HEK293 (cell line): ENCODE measurements around the gene EPHA2.
A peak's percentile ranks its signal among the peaks of the same experiment; 100 is the strongest.

ENCODE experiments used
- CTCF ChIA-PET: fragments of 350-600 bp; formaldehyde crosslinking; extraction: SDS; loops from one replicate; lab custom pipeline; 2021; ENCODE audit warnings: antibody characterized with exemption; lab: Yijun Ruan, JAX
- POLR2A ChIA-PET: fragments of 300-600 bp; formaldehyde crosslinking; extraction: SDS; loops from one replicate; lab custom pipeline; 2020; ENCODE audit warnings: antibody characterized with exemption, inconsistent platforms; lab: Yijun Ruan, JAX
- H3K27ac ChIP-seq: fragments of 200-500 bp; sonication (Bioruptor generic); 2 replicates; pipeline ENCODE4 v1.5.1; 2014; ENCODE audit warnings: low read depth, low read length, control low read depth, inconsistent platforms; ENCODE audit errors: extremely low read depth
- H3K36me3 ChIP-seq, 2 experiments: fragments of 200-500 bp in 1 of 2; sonication (Bioruptor generic) in 1 of 2; 1 replicate in 1 of 2; 2 replicates in 1 of 2; pipeline ENCODE4 v1.5.1; 2014 to 2017; ENCODE audit warnings: inconsistent platforms in 2 of 2, low read length in 2 of 2; ENCODE audit not compliant: control insufficient read depth in 2 of 2, insufficient read depth in 1 of 2
- H3K4me1 ChIP-seq: fragments of 200-500 bp; sonication (Bioruptor generic); 2 replicates; pipeline ENCODE4 v1.5.1; 2014; ENCODE audit warnings: mild to moderate bottlenecking, low read length, inconsistent platforms; ENCODE audit not compliant: control insufficient read depth, insufficient read depth
- H3K4me3 ChIP-seq: 2 replicates; pipeline ENCODE4 v1.5.1; 2011; ENCODE audit warnings: low read depth, mild to moderate bottlenecking, control low read depth, low read length, moderate library complexity
- H3K9me3 ChIP-seq: fragments of 200-500 bp; sonication (Bioruptor generic); 2 replicates; pipeline ENCODE4 v1.5.1; 2014; ENCODE audit warnings: low read depth, low read length, inconsistent platforms; ENCODE audit not compliant: control insufficient read depth, insufficient read depth
- GLI4 ChIP-seq: fragments of 450-650 bp; formaldehyde crosslinking; IDR thresholded peaks from 2 replicates; pipeline ENCODE4 v1.5.1; 2016; ENCODE audit warnings: missing biosample characterization, missing genetic modification characterization
- HOXA7 ChIP-seq: sonication (generic); formaldehyde crosslinking; IDR thresholded peaks from 2 replicates; pipeline ENCODE4 v1.8.1; 2022; ENCODE audit warnings: missing genetic modification reagents, borderline replicate concordance
- KLF9 ChIP-seq: fragments of 450-650 bp; formaldehyde crosslinking; IDR thresholded peaks from 2 replicates; pipeline ENCODE4 v1.5.1; 2016; ENCODE audit warnings: missing biosample characterization, missing genetic modification characterization, low read depth
- ZFP3 ChIP-seq: fragments of 450-650 bp; formaldehyde crosslinking; IDR thresholded peaks from 2 replicates; pipeline ENCODE4 v1.5.1; 2016; ENCODE audit warnings: low read depth, missing biosample characterization, missing genetic modification characterization
- ZFP69B ChIP-seq: fragments of 450-650 bp; formaldehyde crosslinking; IDR thresholded peaks from 2 replicates; pipeline ENCODE4 v1.5.1; 2016; ENCODE audit warnings: missing biosample characterization, missing genetic modification characterization
- ZNF24 ChIP-seq: fragments of 450-650 bp; formaldehyde crosslinking; IDR thresholded peaks from 2 replicates; pipeline ENCODE4 v1.5.1; 2016; ENCODE audit warnings: missing biosample characterization, missing genetic modification characterization
- ZNF311 ChIP-seq: fragments of 450-650 bp; formaldehyde crosslinking; IDR thresholded peaks from 2 replicates; pipeline ENCODE4 v1.5.1; 2017; ENCODE audit warnings: missing biosample characterization, missing genetic modification characterization, borderline replicate concordance
- ZNF324 ChIP-seq: fragments of 450-650 bp; formaldehyde crosslinking; IDR thresholded peaks from 2 replicates; pipeline ENCODE4 v1.5.1; 2016; ENCODE audit warnings: missing biosample characterization, missing genetic modification characterization
- ZNF350 ChIP-seq: fragments of 450-650 bp; formaldehyde crosslinking; IDR thresholded peaks from 2 replicates; pipeline ENCODE4 v1.5.0; 2017; ENCODE audit warnings: missing biosample characterization, mild to moderate bottlenecking, missing genetic modification characterization
- ZNF530 ChIP-seq: fragments of 450-650 bp; formaldehyde crosslinking; IDR thresholded peaks from 2 replicates; pipeline ENCODE4 v1.5.1; 2016; ENCODE audit warnings: low read depth, missing biosample characterization, missing genetic modification characterization
- ZNF747 ChIP-seq: fragments of 450-650 bp; formaldehyde crosslinking; IDR thresholded peaks from 2 replicates; pipeline ENCODE4 v1.5.1; 2016; ENCODE audit warnings: missing biosample characterization, missing genetic modification characterization
- ZNF76 ChIP-seq: fragments of 450-650 bp; formaldehyde crosslinking; IDR thresholded peaks from 2 replicates; pipeline ENCODE4; 2016; ENCODE audit warnings: low read depth, missing biosample characterization, missing genetic modification characterization, borderline replicate concordance
- ZNF768 ChIP-seq: fragments of 450-650 bp; formaldehyde crosslinking; IDR thresholded peaks from 2 replicates; pipeline ENCODE4 v1.5.1; 2018; ENCODE audit warnings: missing biosample characterization, mild to moderate bottlenecking, missing genetic modification characterization
- TF ChIP-seq, protein P1 (sequence below): fragments of 450-650 bp; formaldehyde crosslinking; IDR thresholded peaks from 2 replicates; pipeline ENCODE4 v1.5.1; 2016; ENCODE audit warnings: missing biosample characterization, missing genetic modification characterization
- TF ChIP-seq, protein P2 (sequence below): fragments of 450-650 bp; formaldehyde crosslinking; IDR thresholded peaks from 2 replicates; pipeline ENCODE4 v1.5.1; 2016; ENCODE audit warnings: missing biosample characterization, missing genetic modification characterization
- TF ChIP-seq, protein P3 (sequence below): fragments of 450-650 bp; formaldehyde crosslinking; IDR thresholded peaks from 2 replicates; pipeline ENCODE4 v1.5.1; 2016; ENCODE audit warnings: missing biosample characterization, missing genetic modification characterization
- TF ChIP-seq, protein P4 (sequence below): sonication (generic); formaldehyde crosslinking; IDR thresholded peaks from 2 replicates; pipeline ENCODE4 v1.8.1; 2022; ENCODE audit warnings: mild to moderate bottlenecking, moderate library complexity, missing genetic modification reagents
- TF ChIP-seq, protein P5 (sequence below): fragments of 450-650 bp; formaldehyde crosslinking; IDR thresholded peaks from 2 replicates; pipeline ENCODE4 v1.5.1; 2017; ENCODE audit warnings: missing biosample characterization, mild to moderate bottlenecking, missing genetic modification characterization, moderate library complexity
- TF ChIP-seq, protein P6 (sequence below): fragments of 450-650 bp; formaldehyde crosslinking; IDR thresholded peaks from 2 replicates; pipeline ENCODE4 v1.5.1; 2016; ENCODE audit warnings: missing biosample characterization, missing genetic modification characterization
- TF ChIP-seq, protein P7 (sequence below): fragments of 450-650 bp; formaldehyde crosslinking; IDR thresholded peaks from 2 replicates; pipeline ENCODE4 v1.5.1; 2017; ENCODE audit warnings: missing biosample characterization, missing genetic modification characterization

Gene EPHA2

DNA sequence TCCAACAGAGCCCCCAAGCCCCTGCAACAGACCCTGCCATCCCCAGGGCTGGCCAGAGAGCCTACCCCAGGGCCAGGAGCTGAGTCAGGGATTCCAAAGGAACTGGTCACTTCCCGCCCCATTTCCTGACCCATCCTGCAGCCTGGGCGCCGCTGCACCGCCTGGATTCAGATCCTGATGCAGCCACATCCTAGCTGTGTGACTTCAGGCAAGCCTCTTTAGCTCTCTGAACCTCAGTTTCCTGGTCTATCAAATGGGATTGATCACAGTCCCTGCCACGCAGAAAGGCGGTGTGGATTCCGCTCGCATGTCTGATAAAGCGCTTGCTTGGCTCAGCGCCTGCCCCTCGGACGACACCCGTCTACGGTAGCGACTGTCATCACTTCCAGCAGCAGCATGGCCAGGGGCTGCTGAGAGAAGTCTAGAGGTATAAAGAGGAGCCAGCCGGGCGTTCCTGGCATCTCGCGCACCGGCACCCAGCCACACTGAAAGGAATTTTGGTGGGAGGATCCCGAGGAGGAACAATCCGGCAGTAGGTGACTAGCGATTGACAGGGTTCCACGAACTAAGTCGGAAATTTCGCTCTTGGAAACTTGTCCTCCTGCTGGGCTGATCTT lies 10.1 kb downstream of the EPHA2 start (continued):
- TF ChIP-seq, protein P1, sequence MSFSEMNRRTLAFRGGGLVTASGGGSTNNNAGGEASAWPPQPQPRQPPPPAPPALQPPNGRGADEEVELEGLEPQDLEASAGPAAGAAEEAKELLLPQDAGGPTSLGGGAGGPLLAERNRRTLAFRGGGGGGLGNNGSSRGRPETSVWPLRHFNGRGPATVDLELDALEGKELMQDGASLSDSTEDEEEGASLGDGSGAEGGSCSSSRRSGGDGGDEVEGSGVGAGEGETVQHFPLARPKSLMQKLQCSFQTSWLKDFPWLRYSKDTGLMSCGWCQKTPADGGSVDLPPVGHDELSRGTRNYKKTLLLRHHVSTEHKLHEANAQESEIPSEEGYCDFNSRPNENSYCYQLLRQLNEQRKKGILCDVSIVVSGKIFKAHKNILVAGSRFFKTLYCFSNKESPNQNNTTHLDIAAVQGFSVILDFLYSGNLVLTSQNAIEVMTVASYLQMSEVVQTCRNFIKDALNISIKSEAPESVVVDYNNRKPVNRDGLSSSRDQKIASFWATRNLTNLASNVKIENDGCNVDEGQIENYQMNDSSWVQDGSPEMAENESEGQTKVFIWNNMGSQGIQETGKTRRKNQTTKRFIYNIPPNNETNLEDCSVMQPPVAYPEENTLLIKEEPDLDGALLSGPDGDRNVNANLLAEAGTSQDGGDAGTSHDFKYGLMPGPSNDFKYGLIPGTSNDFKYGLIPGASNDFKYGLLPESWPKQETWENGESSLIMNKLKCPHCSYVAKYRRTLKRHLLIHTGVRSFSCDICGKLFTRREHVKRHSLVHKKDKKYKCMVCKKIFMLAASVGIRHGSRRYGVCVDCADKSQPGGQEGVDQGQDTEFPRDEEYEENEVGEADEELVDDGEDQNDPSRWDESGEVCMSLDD (tag by site-specific recombination): no peak
- TF ChIP-seq ZNF530 (no peak), ZFP69B (tag by site-specific recombination) (no peak), KLF9 (no peak), ZNF768 (tag by site-specific recombination) (0 out of 2 replicates have a peak, but pooled peaks have one; percentile 31), ZNF76 (tag by site-specific recombination) (no peak), ZNF350 (tag by site-specific recombination) (no peak), ZNF747 (no peak), ZNF24 (no peak), ZFP3 (tag by site-specific recombination) (no peak), ZNF324 (tag by site-specific recombination) (no peak), HOXA7 (CRISPR knock-in tag) (no peak), ZNF311 (no peak)
- TF ChIP-seq, protein P2, sequence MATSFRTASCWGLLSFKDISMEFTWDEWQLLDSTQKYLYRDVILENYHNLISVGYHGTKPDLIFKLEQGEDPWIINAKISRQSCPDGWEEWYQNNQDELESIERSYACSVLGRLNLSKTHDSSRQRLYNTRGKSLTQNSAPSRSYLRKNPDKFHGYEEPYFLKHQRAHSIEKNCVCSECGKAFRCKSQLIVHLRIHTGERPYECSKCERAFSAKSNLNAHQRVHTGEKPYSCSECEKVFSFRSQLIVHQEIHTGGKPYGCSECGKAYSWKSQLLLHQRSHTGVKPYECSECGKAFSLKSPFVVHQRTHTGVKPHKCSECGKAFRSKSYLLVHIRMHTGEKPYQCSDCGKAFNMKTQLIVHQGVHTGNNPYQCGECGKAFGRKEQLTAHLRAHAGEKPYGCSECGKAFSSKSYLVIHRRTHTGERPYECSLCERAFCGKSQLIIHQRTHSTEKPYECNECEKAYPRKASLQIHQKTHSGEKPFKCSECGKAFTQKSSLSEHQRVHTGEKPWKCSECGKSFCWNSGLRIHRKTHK (tag by site-specific recombination): no peak
- TF ChIP-seq, protein P3, sequence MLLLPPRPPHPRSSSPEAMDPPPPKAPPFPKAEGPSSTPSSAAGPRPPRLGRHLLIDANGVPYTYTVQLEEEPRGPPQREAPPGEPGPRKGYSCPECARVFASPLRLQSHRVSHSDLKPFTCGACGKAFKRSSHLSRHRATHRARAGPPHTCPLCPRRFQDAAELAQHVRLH (tag by site-specific recombination): no peak

DNA sequence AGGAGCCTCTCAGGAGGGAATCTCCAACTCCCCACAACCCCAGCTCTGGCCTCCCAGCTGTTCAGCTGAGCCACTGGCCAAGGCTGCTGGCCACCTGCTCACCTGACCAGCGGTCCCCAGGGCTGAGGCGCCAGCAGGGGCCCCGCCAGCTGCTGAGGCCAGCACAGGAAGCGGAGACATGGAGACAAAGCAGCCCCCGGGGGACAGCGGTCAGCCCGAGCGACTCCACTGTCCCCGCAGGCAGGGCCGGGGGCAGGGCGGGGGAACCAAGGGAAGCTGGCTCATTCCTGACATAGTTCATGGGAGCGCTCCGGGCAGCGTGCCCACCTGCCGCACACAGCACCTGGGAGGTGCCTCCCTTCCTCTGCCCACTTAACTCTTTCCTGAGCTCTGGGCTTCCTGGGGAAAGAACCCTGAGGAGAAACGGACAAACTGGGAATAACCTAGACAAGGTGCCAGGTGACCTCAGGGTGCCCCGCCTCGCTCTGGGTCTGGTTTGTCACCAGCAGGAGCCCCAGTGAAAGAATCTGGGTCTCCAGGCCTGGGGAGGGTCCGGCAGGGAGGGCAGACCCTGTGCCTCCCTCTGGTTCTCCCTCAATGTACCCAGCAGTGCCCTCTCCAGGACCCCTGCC lies 10.7 kb downstream of the EPHA2 start:
- Histone ChIP-seq H3K9me3 (no peaks in the 10 kb centered on the region), H3K36me3 (peaks cover 5 to 81% of the 10 kb centered on the region in 2 experiments; a peak in 2 of 3 replicates), H3K27ac (no peak overlapping the region), H3K4me3 (no peak overlapping the region), H3K4me1 (peaks cover 4% of the 10 kb centered on the region; the same call in 1 of the 2 replicates)
- ChIA-PET CTCF (interaction anchor here (0.7 to 5.9 kb wide), 4 partner anchors 23 to 63 kb away, joined by 3 to 39 read pairs (median 3); no protein-coding TSS in a partner anchor), POLR2A (interaction anchor here (1.2 to 4.2 kb wide), 5 partner anchors 10 to 63 kb away, joined by 3 to 36 read pairs (median 5); partner anchors contain the start of gene EPHA2)
- TF ChIP-seq, protein P4, sequence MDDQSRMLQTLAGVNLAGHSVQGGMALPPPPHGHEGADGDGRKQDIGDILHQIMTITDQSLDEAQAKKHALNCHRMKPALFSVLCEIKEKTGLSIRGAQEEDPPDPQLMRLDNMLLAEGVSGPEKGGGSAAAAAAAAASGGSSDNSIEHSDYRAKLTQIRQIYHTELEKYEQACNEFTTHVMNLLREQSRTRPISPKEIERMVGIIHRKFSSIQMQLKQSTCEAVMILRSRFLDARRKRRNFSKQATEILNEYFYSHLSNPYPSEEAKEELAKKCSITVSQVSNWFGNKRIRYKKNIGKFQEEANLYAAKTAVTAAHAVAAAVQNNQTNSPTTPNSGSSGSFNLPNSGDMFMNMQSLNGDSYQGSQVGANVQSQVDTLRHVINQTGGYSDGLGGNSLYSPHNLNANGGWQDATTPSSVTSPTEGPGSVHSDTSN (CRISPR knock-in tag): 0 out of 2 replicates have a peak, but pooled peaks have one; percentile 4
- TF ChIP-seq, protein P5, sequence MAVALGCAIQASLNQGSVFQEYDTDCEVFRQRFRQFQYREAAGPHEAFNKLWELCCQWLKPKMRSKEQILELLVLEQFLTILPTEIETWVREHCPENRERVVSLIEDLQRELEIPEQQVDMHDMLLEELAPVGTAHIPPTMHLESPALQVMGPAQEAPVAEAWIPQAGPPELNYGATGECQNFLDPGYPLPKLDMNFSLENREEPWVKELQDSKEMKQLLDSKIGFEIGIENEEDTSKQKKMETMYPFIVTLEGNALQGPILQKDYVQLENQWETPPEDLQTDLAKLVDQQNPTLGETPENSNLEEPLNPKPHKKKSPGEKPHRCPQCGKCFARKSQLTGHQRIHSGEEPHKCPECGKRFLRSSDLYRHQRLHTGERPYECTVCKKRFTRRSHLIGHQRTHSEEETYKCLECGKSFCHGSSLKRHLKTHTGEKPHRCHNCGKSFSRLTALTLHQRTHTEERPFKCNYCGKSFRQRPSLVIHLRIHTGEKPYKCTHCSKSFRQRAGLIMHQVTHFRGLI (tag by site-specific recombination): no peak
- no peak for TF ChIP-seq GLI4 (tag by site-specific recombination)
- TF ChIP-seq, protein P6, sequence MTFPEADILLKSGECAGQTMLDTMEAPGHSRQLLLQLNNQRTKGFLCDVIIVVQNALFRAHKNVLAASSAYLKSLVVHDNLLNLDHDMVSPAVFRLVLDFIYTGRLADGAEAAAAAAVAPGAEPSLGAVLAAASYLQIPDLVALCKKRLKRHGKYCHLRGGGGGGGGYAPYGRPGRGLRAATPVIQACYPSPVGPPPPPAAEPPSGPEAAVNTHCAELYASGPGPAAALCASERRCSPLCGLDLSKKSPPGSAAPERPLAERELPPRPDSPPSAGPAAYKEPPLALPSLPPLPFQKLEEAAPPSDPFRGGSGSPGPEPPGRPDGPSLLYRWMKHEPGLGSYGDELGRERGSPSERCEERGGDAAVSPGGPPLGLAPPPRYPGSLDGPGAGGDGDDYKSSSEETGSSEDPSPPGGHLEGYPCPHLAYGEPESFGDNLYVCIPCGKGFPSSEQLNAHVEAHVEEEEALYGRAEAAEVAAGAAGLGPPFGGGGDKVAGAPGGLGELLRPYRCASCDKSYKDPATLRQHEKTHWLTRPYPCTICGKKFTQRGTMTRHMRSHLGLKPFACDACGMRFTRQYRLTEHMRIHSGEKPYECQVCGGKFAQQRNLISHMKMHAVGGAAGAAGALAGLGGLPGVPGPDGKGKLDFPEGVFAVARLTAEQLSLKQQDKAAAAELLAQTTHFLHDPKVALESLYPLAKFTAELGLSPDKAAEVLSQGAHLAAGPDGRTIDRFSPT (tag by site-specific recombination): 0 out of 2 replicates have a peak, but pooled peaks have one; percentile 15
- TF ChIP-seq, protein P7, sequence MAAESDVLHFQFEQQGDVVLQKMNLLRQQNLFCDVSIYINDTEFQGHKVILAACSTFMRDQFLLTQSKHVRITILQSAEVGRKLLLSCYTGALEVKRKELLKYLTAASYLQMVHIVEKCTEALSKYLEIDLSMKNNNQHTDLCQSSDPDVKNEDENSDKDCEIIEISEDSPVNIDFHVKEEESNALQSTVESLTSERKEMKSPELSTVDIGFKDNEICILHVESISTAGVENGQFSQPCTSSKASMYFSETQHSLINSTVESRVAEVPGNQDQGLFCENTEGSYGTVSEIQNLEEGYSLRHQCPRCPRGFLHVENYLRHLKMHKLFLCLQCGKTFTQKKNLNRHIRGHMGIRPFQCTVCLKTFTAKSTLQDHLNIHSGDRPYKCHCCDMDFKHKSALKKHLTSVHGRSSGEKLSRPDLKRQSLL (tag by site-specific recombination): no peak
